HCEC 1CT (cell line): ENCODE results near the gene EGFR.
A peak's percentile ranks its signal among the peaks of the same experiment; 100 is the strongest.

Source experiments
- DNase-seq: peaks from one replicate; pipeline ENCODE4 v3.0.0-alpha.2; 2017

The EGFR gene

GRCh38 chr7:55065511-55066229 lies 46.9 kb downstream of the EGFR start:
- DNase-seq: peak; percentile 89

- peak; percentile 17 for DNase-seq
Measured at GRCh38 chr7:55066524-55066923, 47.7 kb downstream of the EGFR start.

- DNase-seq: no peak
Measured at GRCh38 chr7:55066938-55067337, 48.1 kb downstream of the EGFR start.

- DNase-seq: no peak
Measured at GRCh38 chr7:55067748-55068147, 48.9 kb downstream of the EGFR start.

- DNase-seq: peak; percentile 47
Measured at GRCh38 chr7:55069271-55069792, 50.5 kb downstream of the EGFR start.

GRCh38 chr7:55070271-55070743 lies 51.5 kb downstream of the EGFR start:
- DNase-seq: no peak

- DNase-seq: no peak
Measured at GRCh38 chr7:55070854-55071253, 52.0 kb downstream of the EGFR start.

GRCh38 chr7:55071411-55072175 lies 52.8 kb downstream of the EGFR start:
- DNase-seq: no peak

- no peak for DNase-seq
Measured at GRCh38 chr7:55072251-55072650, 53.4 kb downstream of the EGFR start.

GRCh38 chr7:55073051-55073511 lies 54.3 kb downstream of the EGFR start:
- DNase-seq: peak; percentile 62

GRCh38 chr7:55073976-55074528 lies 55.2 kb downstream of the EGFR start:
- peak; percentile 94 for DNase-seq

- no peak for DNase-seq
Measured at GRCh38 chr7:55075464-55076021, 56.7 kb downstream of the EGFR start.

- DNase-seq: no peak
Measured at GRCh38 chr7:55077561-55078410, 59.0 kb downstream of the EGFR start.

- DNase-seq: no peak
Measured at GRCh38 chr7:55078465-55079372, 59.9 kb downstream of the EGFR start.

- no peak for DNase-seq
Measured at GRCh38 chr7:55080000-55080623, 61.3 kb downstream of the EGFR start.

- DNase-seq: no peak
Measured at GRCh38 chr7:55081068-55081467, 62.3 kb downstream of the EGFR start.

- DNase-seq: no peak
Measured at GRCh38 chr7:55081472-55082227, 62.8 kb downstream of the EGFR start.

- DNase-seq: no peak
Measured at GRCh38 chr7:55082228-55082603, 63.4 kb downstream of the EGFR start.

- no peak for DNase-seq
Measured at GRCh38 chr7:55083206-55083605, 64.4 kb downstream of the EGFR start.

GRCh38 chr7:55084307-55084706 lies 65.5 kb downstream of the EGFR start:
- DNase-seq: no peak
